ENCODE results near the gene ZNF586. TPM values are rescaled to one million over a fixed set of nuclear protein-coding genes. Genes with fewer than 3 reads are reported as not detected.
"Not testable (repeated sequence)": the region's sequence is repeated elsewhere in the genome, so short reads cannot be mapped to it uniquely, and the experiment has no call there.

ZNF586 gene
- total RNA-seq, 4 donors from 2014 or later = 14.2 to 39.6 (median 23.8) TPM

DNA sequence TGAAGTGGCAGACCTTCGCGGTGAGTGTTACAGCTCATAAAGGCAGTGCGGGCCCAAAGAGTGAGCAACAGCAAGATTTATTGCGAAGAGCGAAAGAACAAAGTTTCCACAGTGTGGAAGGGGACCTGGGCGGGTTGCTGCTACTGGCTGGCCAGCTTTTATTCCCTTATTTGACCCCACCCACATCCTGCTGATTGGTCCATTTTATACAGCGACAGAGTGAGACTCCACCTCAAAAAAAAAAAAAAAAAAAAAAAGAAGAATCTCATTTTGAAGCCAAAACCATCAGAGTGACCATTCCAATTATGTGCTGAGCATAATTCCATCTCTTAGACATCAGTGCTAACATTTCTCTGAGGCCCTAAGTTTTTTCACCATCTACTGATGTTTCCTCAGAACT is 47.2 kb downstream of the ZNF586 start:
- Histone ChIP-seq H3K4me1 (peaks cover 5 to 33% (median 9%) of the 10 kb centered on the region in 4 donors), H3K27ac (no peak overlapping the region), H3K4me3 (no peak overlapping the region), H3K9me3 (no peaks in the 10 kb centered on the region), H3K27me3 (no peaks in the 10 kb centered on the region), H3K36me3 (peaks cover 0 to 5% (median 0%) of the 10 kb centered on the region in 3 donors)
- DNase-seq = no peak
- TF ChIP-seq POLR2A (IDR thresholded peaks at IDR 0.05) = no peak
- TF ChIP-seq, protein P1, sequence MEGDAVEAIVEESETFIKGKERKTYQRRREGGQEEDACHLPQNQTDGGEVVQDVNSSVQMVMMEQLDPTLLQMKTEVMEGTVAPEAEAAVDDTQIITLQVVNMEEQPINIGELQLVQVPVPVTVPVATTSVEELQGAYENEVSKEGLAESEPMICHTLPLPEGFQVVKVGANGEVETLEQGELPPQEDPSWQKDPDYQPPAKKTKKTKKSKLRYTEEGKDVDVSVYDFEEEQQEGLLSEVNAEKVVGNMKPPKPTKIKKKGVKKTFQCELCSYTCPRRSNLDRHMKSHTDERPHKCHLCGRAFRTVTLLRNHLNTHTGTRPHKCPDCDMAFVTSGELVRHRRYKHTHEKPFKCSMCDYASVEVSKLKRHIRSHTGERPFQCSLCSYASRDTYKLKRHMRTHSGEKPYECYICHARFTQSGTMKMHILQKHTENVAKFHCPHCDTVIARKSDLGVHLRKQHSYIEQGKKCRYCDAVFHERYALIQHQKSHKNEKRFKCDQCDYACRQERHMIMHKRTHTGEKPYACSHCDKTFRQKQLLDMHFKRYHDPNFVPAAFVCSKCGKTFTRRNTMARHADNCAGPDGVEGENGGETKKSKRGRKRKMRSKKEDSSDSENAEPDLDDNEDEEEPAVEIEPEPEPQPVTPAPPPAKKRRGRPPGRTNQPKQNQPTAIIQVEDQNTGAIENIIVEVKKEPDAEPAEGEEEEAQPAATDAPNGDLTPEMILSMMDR (IDR thresholded peaks at IDR 0.05) = no peak

DNA sequence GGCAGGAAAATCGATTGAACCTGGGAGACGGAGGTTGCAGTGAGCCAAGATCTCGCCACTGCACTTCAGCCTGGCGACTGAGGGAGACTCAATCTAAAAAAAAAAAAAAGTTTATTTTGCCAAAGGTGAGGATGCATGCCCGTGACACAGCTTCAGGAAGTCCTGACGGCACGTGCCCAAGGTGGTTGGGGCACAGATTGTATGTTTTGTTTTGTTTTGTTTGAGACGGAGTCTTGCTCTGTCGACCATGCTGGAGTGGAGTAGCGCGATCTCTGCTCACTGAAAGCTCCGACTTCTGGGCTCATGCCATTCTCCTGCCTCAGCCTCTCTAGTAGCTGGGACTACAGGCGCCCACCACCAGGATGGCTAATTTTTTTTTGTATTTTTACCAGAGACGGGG is 48.5 kb downstream of the ZNF586 start:
- H3K4me3 ChIP-seq = no peak overlapping the region
- peaks cover 0 to under 1% (median 0%) of the 10 kb centered on the region in 3 donors for H3K36me3 ChIP-seq
- peaks cover 5 to 27% (median 7%) of the 10 kb centered on the region in 4 donors for H3K4me1 ChIP-seq
- H3K27ac ChIP-seq = no peak overlapping the region
- TF ChIP-seq, protein P1 (IDR thresholded peaks at IDR 0.05) = no peak
- no peak for TF ChIP-seq POLR2A (IDR thresholded peaks at IDR 0.05)
- no peak for DNase-seq
- no peaks in the 10 kb centered on the region for H3K27me3 ChIP-seq
- H3K9me3 ChIP-seq = no peaks in the 10 kb centered on the region

DNA sequence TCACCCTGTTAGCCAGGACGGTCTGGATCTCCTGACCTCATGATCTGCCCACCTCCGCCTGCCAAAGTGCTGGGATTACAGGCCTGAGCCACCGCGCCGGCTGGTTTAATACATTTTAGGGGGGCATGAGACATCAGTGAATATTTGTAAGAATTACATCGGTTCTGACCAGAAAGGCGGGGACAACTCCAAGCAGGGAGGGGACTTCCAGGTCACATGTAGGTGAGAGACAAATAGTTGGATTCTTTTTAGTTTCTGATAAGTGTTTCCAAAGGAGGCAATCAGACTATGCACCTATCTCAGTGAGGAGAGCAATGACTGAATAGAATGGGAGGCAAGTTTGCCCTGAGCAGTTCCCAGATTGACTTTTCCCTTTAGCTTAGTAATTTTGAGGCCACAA is 48.9 kb downstream of the ZNF586 start:
- H3K4me3 ChIP-seq = no peak overlapping the region
- H3K9me3 ChIP-seq = no peaks in the 10 kb centered on the region
- H3K27me3 ChIP-seq = no peaks in the 10 kb centered on the region
- H3K27ac ChIP-seq = no peak overlapping the region
- peaks cover 5 to 23% (median 7%) of the 10 kb centered on the region in 4 donors for H3K4me1 ChIP-seq
- no peak for DNase-seq
- H3K36me3 ChIP-seq = no peaks in the 10 kb centered on the region
- TF ChIP-seq, protein P1 (IDR thresholded peaks at IDR 0.05) = no peak
- TF ChIP-seq POLR2A (IDR thresholded peaks at IDR 0.05) = no peak

DNA sequence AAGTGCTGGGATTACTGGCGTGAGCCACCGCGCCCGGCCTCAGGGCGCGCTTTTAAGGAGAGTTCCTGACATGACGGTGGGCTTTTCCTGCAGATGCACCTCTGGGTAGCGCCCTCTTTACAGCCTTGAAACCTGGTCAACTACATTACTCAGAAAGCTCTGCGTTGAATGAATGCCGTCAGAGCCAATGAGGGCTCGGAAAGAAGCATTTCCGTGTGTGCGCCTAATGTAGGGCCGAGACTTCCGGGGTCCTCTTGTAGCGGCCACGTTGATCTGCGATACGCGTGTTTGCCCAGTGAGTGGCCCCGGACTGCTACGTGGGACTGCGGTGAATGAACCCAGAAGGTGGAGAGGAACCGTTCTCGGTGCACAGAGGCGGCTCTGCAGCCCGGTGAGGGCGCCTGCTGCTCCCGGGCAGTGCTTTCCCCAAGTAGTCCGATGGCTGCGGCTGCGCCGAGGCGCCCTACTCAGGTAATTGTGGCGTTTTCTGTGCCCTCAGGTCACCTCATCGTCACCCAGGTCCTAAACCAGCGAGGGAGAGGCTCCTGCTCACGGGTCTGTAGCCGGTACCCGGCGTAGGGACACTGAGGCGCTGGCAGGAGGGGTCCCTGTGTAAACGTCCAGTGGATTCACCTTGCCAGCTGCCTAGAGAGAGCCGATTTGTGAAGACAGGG is 50.1 kb downstream of the ZNF586 start:
- Histone ChIP-seq H3K36me3 (no peaks in the 10 kb centered on the region), H3K27me3 (no peaks in the 10 kb centered on the region), H3K27ac (peak overlapping the region; percentile 71 to 92 (median 85)), H3K9me3 (no peaks in the 10 kb centered on the region), H3K4me1 (peaks cover 0 to 27% (median 7%) of the 10 kb centered on the region in 4 donors), H3K4me3 (peak overlapping the region; percentile 59 to 98 (median 92))
- peak; percentile 84 to 95 (median 87) for DNase-seq
- TF ChIP-seq POLR2A (IDR thresholded peaks at IDR 0.05) = peak; percentile 48 to 67
- TF ChIP-seq, protein P1 (IDR thresholded peaks at IDR 0.05) = peak in 1 of 6 experiments; percentile 17

DNA sequence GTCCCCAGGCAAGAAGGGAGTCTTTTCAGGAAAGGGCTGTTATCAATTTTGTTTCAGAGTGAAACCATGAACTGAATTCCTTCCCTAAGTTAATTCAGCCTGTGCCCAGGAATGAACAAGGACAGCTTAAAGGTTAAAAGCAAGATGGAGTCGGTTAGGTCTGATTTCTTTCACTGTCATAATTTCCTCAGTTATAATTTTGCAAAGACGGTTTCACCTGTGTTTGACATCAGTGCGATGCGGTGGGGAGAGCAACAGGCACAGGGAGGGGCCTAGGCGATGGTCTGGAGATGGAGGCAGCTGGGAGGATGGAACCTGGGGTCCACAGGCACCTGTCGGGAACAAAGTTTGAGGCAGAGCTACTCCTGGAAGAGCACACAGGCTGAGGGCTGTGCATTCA is 51.1 kb downstream of the ZNF586 start:
- Histone ChIP-seq H3K4me3 (peak overlapping the region; percentile 59 to 98 (median 92)), H3K27me3 (no peaks in the 10 kb centered on the region), H3K36me3 (no peaks in the 10 kb centered on the region), H3K27ac (peak overlapping the region in 2 of 4 donors; percentile 71 to 92), H3K9me3 (no peaks in the 10 kb centered on the region), H3K4me1 (peaks cover 0 to 20% (median 7%) of the 10 kb centered on the region in 4 donors)
- TF ChIP-seq POLR2A (IDR thresholded peaks at IDR 0.05) = no peak
- TF ChIP-seq, protein P1 (IDR thresholded peaks at IDR 0.05) = no peak
- no peak for DNase-seq

DNA sequence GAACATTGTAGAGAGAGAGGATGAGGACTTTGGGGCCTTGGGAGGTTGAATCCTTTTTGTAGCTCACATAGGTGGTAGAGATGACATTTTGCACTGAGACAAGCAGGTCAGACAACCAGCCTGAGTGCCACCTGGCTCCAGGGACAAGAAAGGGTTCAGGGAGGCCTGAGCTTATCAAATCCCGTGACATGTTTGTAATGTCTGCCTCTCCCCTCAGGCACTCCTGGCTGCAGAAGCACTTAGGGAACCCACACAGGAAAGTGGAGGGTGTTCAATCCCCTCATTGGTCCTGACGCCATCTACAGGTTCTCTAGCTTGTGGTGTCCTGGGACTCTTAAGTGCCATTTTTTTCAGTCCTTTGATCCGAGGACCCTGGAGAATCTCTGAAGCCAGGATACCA is 51.6 kb downstream of the ZNF586 start:
- not testable (repeated sequence) for H3K36me3 ChIP-seq, H3K27me3 ChIP-seq, DNase-seq, H3K9me3 ChIP-seq
- Histone ChIP-seq H3K4me3 (peak overlapping the region in 2 of 4 donors; percentile 88 to 98), H3K27ac (peak overlapping the region in 1 of 4 donors; percentile 92), H3K4me1 (peaks cover 0 to 20% (median 7%) of the 10 kb centered on the region in 4 donors)

DNA sequence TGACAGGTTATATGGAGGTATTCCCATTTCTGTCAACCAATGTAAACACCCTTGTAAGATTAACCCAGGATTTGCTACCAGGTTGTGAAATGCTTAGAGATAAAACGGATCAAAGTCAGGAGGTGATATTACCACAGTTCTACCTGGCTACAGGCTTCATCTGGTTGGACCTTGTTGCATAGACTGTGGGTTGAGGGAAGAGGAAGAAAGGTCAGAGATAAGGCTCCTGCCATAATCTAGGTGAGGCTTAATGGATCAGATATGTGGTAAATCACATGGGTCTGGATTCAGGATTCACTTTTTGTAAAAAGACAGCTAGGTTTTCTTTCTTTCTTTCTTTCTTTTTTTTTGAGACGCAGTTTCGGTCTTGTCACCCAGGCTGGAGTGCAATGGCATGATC is 52.0 kb downstream of the ZNF586 start:
- DNase-seq, H3K4me3 ChIP-seq, H3K36me3 ChIP-seq, H3K27ac ChIP-seq, H3K9me3 ChIP-seq, H3K27me3 ChIP-seq: not testable (repeated sequence)
- H3K4me1 ChIP-seq = peaks cover 0 to 20% (median 7%) of the 10 kb centered on the region in 4 donors

DNA sequence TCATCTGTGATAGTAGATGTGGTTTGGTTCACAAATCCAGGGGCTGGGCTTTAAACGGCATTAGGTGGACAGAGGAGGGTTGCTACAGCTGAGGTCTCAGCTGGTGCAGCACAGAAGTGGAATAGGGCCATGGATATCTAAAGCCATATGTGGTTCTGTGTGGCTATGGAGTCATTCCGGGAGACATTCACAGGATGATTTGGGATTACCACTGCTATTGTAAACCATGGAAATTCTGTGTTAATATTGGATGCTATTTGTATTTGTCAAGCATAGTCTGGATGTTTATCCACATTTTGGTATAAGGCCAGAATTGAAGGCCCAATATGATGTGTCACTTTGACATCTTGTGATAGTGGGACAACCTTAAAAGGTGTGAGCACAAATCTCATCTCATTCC is 53.7 kb downstream of the ZNF586 start:
- H3K4me1 ChIP-seq = peaks cover 0 to 20% (median 7%) of the 10 kb centered on the region in 4 donors
- H3K9me3 ChIP-seq, H3K27ac ChIP-seq, DNase-seq, H3K4me3 ChIP-seq, H3K27me3 ChIP-seq, H3K36me3 ChIP-seq: not testable (repeated sequence)

DNA sequence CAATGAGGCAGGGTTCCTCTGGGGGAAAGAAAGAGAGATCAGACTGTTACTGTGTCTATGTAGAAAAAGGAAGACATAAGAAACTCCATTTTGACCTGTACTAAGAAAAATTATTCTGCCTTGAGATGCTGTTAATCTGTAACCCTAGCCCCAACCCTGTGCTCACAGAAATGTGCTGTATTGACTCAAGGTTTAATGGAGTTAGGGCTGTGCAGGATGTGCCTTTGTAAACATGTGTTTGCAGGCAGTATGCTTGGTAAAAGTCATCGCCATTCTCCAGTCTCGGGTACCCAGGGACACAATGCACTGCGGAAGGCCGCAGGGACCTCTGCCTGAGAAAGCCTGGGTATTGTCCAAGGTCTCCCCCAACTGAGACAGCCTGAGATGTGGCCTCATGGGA is 54.1 kb downstream of the ZNF586 start:
- not testable (repeated sequence) for H3K27ac ChIP-seq

More for the DNA sequence above, 54.1 kb downstream of the ZNF586 start:
- not testable (repeated sequence) for H3K9me3 ChIP-seq, DNase-seq, H3K27me3 ChIP-seq, H3K36me3 ChIP-seq, H3K4me3 ChIP-seq
- peaks cover 0 to 20% (median 7%) of the 10 kb centered on the region in 4 donors for H3K4me1 ChIP-seq
